Daoy (cell line): Measurements from ENCODE around the gene COL17A1. TPM values are rescaled to one million over a fixed set of nuclear protein-coding genes. Genes with fewer than 3 reads are reported as not detected.

Experiments used
- DNase-seq: peaks from one replicate; pipeline ENCODE4 v3.0.0-alpha.2; 2015; ENCODE audit warnings: low read depth
- total RNA-seq: library from RNA; depleted of rRNA; stranded (reverse); fragments of >200 nt; shearing (Covaris generic); gene quantifications from 2 replicates; pipeline ENCODE4 v1.2.3, GENCODE V29; 2014; rRNA removed

COL17A1 gene
- total RNA-seq, 1 experiment from 2014 or later = 0.23 TPM

- DNase-seq = no peak
These were observed 95.6 kb downstream of the COL17A1 start for GRCh38 chr10:103990121-103990520.

- DNase-seq = no peak
These were observed 99.3 kb downstream of the COL17A1 start for GRCh38 chr10:103986360-103986759.

- DNase-seq = no peak
These were observed 100.0 kb downstream of the COL17A1 start for GRCh38 chr10:103985726-103986125.

GRCh38 chr10:103983367-103983911 is 102.2 kb downstream of the COL17A1 start:
- DNase-seq = no peak

- peak; percentile 6 for DNase-seq
These were observed 103.0 kb downstream of the COL17A1 start for GRCh38 chr10:103982639-103983038.

Other genes starting within 250 kb of the COL17A1 start
- gene SH3PXD2A, start 230.3 kb downstream of the COL17A1 start, total RNA-seq = 3.4 and 4.1 TPM in 2 replicates
- gene STN1, start 167.7 kb downstream of the COL17A1 start, total RNA-seq = 13.4 and 16.0 TPM in 2 replicates
- 26.9 and 30.6 TPM in 2 replicates for gene SLK, start 118.7 kb downstream of the COL17A1 start, total RNA-seq
- gene SFR1, start 36.3 kb upstream of the COL17A1 start, total RNA-seq = 14.3 and 14.4 TPM in 2 replicates
- 0.24 and 0.69 TPM in 2 replicates for gene CFAP43, start 146.5 kb upstream of the COL17A1 start, total RNA-seq
- gene GSTO1, start 169.0 kb upstream of the COL17A1 start, total RNA-seq = 194 and 233 TPM in 2 replicates
- gene GSTO2, start 183.3 kb upstream of the COL17A1 start, total RNA-seq = 0.06 and 0.48 TPM in 2 replicates